Ectodermal cell (in vitro differentiated cells): ENCODE measurements around the gene NKD1.

Source experiments
- H3K27ac ChIP-seq: 2 replicates; pipeline ENCODE4 v1.7.0; 2013; ENCODE audit warnings: mild to moderate bottlenecking, low read depth, low read length; ENCODE audit not compliant: insufficient read depth, poor library complexity, severe bottlenecking
- H3K27me3 ChIP-seq: 2 replicates; pipeline ENCODE4 v1.7.0; 2013; ENCODE audit warnings: mild to moderate bottlenecking, low read length; ENCODE audit not compliant: insufficient read depth, control insufficient read depth, poor library complexity, severe bottlenecking
- H3K36me3 ChIP-seq: one replicate; pipeline ENCODE4 v1.7.0; 2013; ENCODE audit warnings: low read length; ENCODE audit not compliant: control insufficient read depth, insufficient read depth
- H3K4me1 ChIP-seq: one replicate; pipeline ENCODE4 v1.7.0; 2013; ENCODE audit warnings: low read length; ENCODE audit not compliant: control insufficient read depth, insufficient read depth
- H3K4me3 ChIP-seq: 2 replicates; pipeline ENCODE4 v1.7.0; 2013; ENCODE audit warnings: low read depth, low read length, control low read depth; ENCODE audit not compliant: insufficient read depth
- H3K9me3 ChIP-seq: 2 replicates; pipeline ENCODE4 v1.7.0; 2013; ENCODE audit warnings: mild to moderate bottlenecking, low read length, moderate library complexity; ENCODE audit not compliant: control insufficient read depth
- WGBS, 2 experiments: methylation state at CpG; one replicate each; pipeline ENCODE4 v1.1.7; 2013; ENCODE audit warnings: missing lambda C conversion rate in 2 of 2; 5-methylcytosine and 5-hydroxymethylcytosine counted together

The NKD1 gene

GRCh38 chr16:50644245-50644644, 96.0 kb downstream of the NKD1 start:
- Histone ChIP-seq H3K4me1 (peaks cover 24% of the 10 kb centered on the region), H3K4me3 (no peak overlapping the region), H3K27me3 (no peaks in the 10 kb centered on the region), H3K27ac (no peak overlapping the region), H3K36me3 (no peaks in the 10 kb centered on the region), H3K9me3 (no peaks in the 10 kb centered on the region)
- 90 to 94% methylated on average over 5 of the region's 5 CpGs for WGBS, 2 experiments

DNA sequence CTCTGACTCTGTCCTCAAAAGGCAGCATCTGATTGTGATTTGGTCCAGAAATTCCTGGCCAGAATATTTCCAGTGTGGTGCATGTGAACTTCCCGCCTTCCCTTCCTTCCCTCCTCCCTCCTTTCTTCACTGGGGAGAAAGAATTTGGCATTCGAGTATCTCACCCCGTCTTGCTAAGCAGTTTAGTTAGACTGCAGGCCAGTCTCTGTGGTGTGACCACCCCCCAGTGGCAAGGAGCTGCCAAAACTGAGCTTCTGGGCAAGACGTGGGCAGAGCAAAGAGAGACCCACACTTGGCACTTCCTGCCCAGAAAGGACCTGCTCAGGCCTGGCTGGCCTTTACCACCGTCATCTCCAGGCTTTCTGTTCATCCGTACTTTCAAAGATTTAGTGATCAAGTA, 96.5 kb downstream of the NKD1 start:
- Histone ChIP-seq H3K4me3 (no peak overlapping the region), H3K27ac (no peak overlapping the region), H3K9me3 (no peaks in the 10 kb centered on the region), H3K36me3 (no peaks in the 10 kb centered on the region), H3K27me3 (no peaks in the 10 kb centered on the region), H3K4me1 (peaks cover 24% of the 10 kb centered on the region)
- WGBS, 2 experiments, result 58 to 64% methylated on average over 6 of the region's 6 CpGs

- Histone ChIP-seq H3K36me3 (no peaks in the 10 kb centered on the region), H3K27me3 (no peaks in the 10 kb centered on the region), H3K27ac (peak overlapping the region; percentile 68), H3K4me1 (peaks cover 24% of the 10 kb centered on the region), H3K4me3 (no peak overlapping the region), H3K9me3 (no peaks in the 10 kb centered on the region)
- 38% methylated on average over 20 of the region's 20 CpGs for WGBS, 2 experiments
These were observed 97.5 kb downstream of the NKD1 start for GRCh38 chr16:50645563-50646220.

DNA sequence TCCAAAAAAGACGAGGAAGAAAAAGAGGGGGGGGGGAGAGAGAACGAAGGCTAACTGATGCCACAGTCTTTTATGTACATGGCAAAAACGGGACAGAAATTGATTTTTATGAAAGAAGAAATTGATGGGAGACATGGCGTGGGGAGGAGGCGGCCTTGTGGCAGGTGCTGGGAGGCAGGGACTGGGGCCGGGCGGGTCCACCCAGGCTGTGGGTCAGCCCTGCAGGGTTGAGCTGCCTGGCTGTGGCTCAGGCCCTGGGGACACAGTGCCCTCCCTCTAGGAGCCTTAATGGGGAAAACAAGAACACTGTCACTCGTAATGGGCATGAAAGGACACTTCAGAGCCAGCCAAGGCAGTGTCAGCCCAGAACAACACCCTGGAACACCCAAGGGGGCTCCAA, 98.1 kb downstream of the NKD1 start:
- H3K27ac ChIP-seq, result no peak overlapping the region
- H3K4me3 ChIP-seq, result no peak overlapping the region
- 66 to 73% methylated on average over 8 of the region's 8 CpGs for WGBS, 2 experiments
- no peaks in the 10 kb centered on the region for H3K9me3 ChIP-seq
- H3K36me3 ChIP-seq, result no peaks in the 10 kb centered on the region
- H3K27me3 ChIP-seq, result no peaks in the 10 kb centered on the region
- peaks cover 24% of the 10 kb centered on the region for H3K4me1 ChIP-seq

- H3K36me3 ChIP-seq, result no peaks in the 10 kb centered on the region
- H3K4me1 ChIP-seq, result no peaks in the 10 kb centered on the region
- H3K27ac ChIP-seq, result no peak overlapping the region
- no peaks in the 10 kb centered on the region for H3K27me3 ChIP-seq
- WGBS, 2 experiments, result 95 to 98% methylated on average over 3 of the region's 3 CpGs
- no peak overlapping the region for H3K4me3 ChIP-seq
- no peaks in the 10 kb centered on the region for H3K9me3 ChIP-seq
These were observed 103.7 kb downstream of the NKD1 start for GRCh38 chr16:50651835-50652438.

GRCh38 chr16:50652836-50653425, 104.7 kb downstream of the NKD1 start:
- no peaks in the 10 kb centered on the region for H3K27me3 ChIP-seq
- H3K4me1 ChIP-seq, result peaks cover 6% of the 10 kb centered on the region
- no peaks in the 10 kb centered on the region for H3K36me3 ChIP-seq
- H3K27ac ChIP-seq, result no peak overlapping the region
- no peaks in the 10 kb centered on the region for H3K9me3 ChIP-seq
- WGBS, 2 experiments, result 87 to 89% methylated on average over 13 to 14 of the region's 14 CpGs
- H3K4me3 ChIP-seq, result no peak overlapping the region

DNA sequence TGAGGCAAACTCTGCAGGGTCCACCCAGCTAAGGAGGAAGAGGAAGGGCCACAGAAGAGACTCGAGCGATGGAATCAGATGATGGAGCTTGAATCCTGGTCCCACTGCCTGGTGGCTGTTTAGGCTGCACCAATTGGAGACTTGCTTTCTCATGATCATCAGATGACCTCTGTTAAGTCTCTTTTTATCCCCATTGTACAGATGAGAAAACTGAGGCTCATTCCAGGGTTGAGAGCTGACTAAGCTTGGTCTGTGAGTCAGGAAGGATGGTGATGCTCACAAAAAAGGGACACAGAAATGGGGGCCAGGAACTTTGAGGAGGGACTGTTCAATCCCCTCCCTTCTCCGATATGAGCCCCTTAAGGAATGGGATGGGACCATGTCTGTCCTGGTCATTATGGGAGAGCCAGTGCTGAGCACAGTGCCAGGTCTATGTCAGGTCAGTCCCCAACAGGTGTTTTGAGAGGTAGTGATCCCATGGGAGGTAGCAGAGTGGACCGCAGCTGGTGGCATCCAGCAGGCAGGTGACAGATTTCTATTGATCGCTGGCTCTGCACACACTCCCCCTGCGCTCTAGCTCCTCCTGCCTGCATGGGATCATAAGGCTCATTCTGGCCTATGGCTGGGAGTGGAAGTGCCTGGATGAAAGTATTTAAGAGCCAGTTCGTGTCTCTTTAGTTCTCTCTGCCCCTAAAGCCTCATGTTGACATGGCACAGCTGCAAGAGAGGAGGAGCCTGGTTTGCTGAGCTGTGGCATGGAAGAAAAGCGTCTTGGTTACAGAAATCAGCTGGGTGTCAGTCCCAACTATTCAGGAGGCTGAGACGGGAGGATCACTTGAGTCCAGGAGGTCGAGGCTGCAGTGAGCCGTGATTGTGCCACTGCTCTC, 105.7 kb downstream of the NKD1 start:
- H3K4me3 ChIP-seq, result no peak overlapping the region
- peaks cover 7% of the 10 kb centered on the region for H3K4me1 ChIP-seq
- H3K9me3 ChIP-seq, result no peaks in the 10 kb centered on the region
- no peaks in the 10 kb centered on the region for H3K27me3 ChIP-seq
- 87 to 90% methylated on average over 11 of the region's 11 CpGs for WGBS, 2 experiments
- no peak overlapping the region for H3K27ac ChIP-seq
- H3K36me3 ChIP-seq, result no peaks in the 10 kb centered on the region

- Histone ChIP-seq H3K9me3 (no peaks in the 10 kb centered on the region), H3K27me3 (no peaks in the 10 kb centered on the region), H3K4me1 (peaks cover 7% of the 10 kb centered on the region), H3K36me3 (no peaks in the 10 kb centered on the region), H3K27ac (no peak overlapping the region), H3K4me3 (no peak overlapping the region)
- 90 to 93% methylated on average over 3 of the region's 3 CpGs for WGBS, 2 experiments
These were observed 107.4 kb downstream of the NKD1 start for GRCh38 chr16:50655558-50656055.

DNA sequence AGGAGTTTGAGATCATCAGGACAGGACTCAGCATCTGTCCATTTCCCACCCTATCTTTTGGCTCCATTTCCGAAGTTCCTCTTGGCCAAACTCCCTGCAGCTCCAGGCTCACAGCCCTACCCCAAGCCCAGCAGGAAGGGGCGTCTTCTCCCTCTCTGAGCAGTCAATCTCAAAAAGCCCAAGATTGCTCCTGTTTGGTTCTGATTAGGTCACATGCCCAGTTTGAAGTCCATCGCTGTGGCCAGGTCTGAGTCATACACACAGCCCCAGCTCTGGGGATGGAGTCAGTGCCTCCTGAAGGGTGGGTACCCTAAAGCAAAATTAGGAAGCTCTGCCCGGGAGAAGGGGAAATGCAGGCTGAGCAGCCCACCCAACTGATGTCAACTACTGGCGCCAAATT, 109.0 kb downstream of the NKD1 start:
- H3K4me1 ChIP-seq, result peaks cover 7% of the 10 kb centered on the region
- no peaks in the 10 kb centered on the region for H3K27me3 ChIP-seq
- no peaks in the 10 kb centered on the region for H3K36me3 ChIP-seq
- H3K9me3 ChIP-seq, result no peaks in the 10 kb centered on the region
- H3K4me3 ChIP-seq, result no peak overlapping the region
- no peak overlapping the region for H3K27ac ChIP-seq
- WGBS, 2 experiments, result 81% methylated on average over 5 of the region's 5 CpGs

GRCh38 chr16:50659806-50660205, 111.6 kb downstream of the NKD1 start:
- Histone ChIP-seq H3K4me3 (no peak overlapping the region), H3K27ac (no peak overlapping the region), H3K36me3 (no peaks in the 10 kb centered on the region), H3K4me1 (peaks cover 7% of the 10 kb centered on the region), H3K27me3 (no peaks in the 10 kb centered on the region), H3K9me3 (no peaks in the 10 kb centered on the region)
- WGBS, 2 experiments, result 93 to 97% methylated on average over 5 of the region's 5 CpGs
